PC-9 (cell line): ENCODE measurements around the gene HCAR3.

Source experiments
- CTCF ChIP-seq: fragments of 200-600 bp; sonication (generic); conservative IDR thresholded peaks from 2 replicates; pipeline ENCODE4 v1.6.1; 2017; ENCODE audit warnings: mixed run types, antibody characterized with exemption, mild to moderate bottlenecking, moderate library complexity
- EZH2 ChIP-seq: fragments of 200-600 bp; sonication (generic); IDR thresholded peaks from 2 replicates; pipeline ENCODE4 v1.8.0; 2017; ENCODE audit warnings: antibody characterized with exemption, low read depth

- TF ChIP-seq CTCF (no peak), EZH2 (no peak)
Observed at GRCh38 chr12:122672515-122672914, 44.1 kb downstream of the HCAR3 start.
